GM19463 (cell line): ENCODE results near the gene MUC6.

Experiments
- ATAC-seq: cut with Tn5 transposase; IDR thresholded peaks from one replicate; pipeline ENCODE4 v1.9.1; 2021; ENCODE audit warnings: mild to moderate bottlenecking, moderate library complexity; ENCODE audit not compliant: unreplicated experiment

Gene MUC6

GRCh38 chr11:1036303-1036923 is at the start of gene MUC6:
Gene MUC6, minus strand, starts transcription at chr11:1036718. Its CDS starts 63 bp downstream, at chr11:1036655.
- ATAC-seq, result no peak

- ATAC-seq, result no peak
These were observed 49.1 kb upstream of the MUC6 start for GRCh38 chr11:1085440-1086170.

- no peak for ATAC-seq
These were observed 48.3 kb upstream of the MUC6 start for GRCh38 chr11:1084561-1085439.

GRCh38 chr11:1083621-1084551 is 47.4 kb upstream of the MUC6 start:
- no peak for ATAC-seq

GRCh38 chr11:1082728-1083620 is 46.5 kb upstream of the MUC6 start:
- no peak for ATAC-seq

GRCh38 chr11:1082346-1082727 is 45.8 kb upstream of the MUC6 start:
- ATAC-seq, result no peak

GRCh38 chr11:1081601-1082311 is 45.2 kb upstream of the MUC6 start:
- no peak for ATAC-seq

GRCh38 chr11:1078191-1078601 is 41.7 kb upstream of the MUC6 start:
- ATAC-seq, result no peak

GRCh38 chr11:1077417-1078119 is 41.0 kb upstream of the MUC6 start:
- no peak for ATAC-seq

- no peak for ATAC-seq
These were observed 40.5 kb upstream of the MUC6 start for GRCh38 chr11:1077033-1077416.

GRCh38 chr11:1076061-1076665 is 39.6 kb upstream of the MUC6 start:
- no peak for ATAC-seq

GRCh38 chr11:1075341-1075911 is 38.9 kb upstream of the MUC6 start:
- ATAC-seq, result no peak

GRCh38 chr11:1074244-1075221 is 38.0 kb upstream of the MUC6 start, which contains the start of gene MUC2:
Gene MUC2, plus strand, starts transcription at chr11:1074874.
- ATAC-seq, result no peak

- no peak for ATAC-seq
These were observed 37.3 kb upstream of the MUC6 start for GRCh38 chr11:1073851-1074243.

GRCh38 chr11:1073261-1073724 is 36.8 kb upstream of the MUC6 start:
- ATAC-seq, result no peak

- ATAC-seq, result no peak
These were observed 36.3 kb upstream of the MUC6 start for GRCh38 chr11:1072821-1073231.
